IMR-90 (cell line): ENCODE data around the gene ZNF606. TPM values are rescaled to one million over a fixed set of nuclear protein-coding genes. Genes with fewer than 3 reads are reported as not detected.

Source experiments
- ATAC-seq: fragments of 200-7000 bp; cut with Tn5 transposase; 2 replicates; pipeline ENCODE4 v1.9.1; 2020; ENCODE audit warnings: low read depth, mild to moderate bottlenecking, moderate library complexity
- BruUV-seq: library from RNA; stranded (reverse); fragments of 400-500 nt; replicated peaks from 2 replicates; lab custom pipeline; 2021; lab: Mats Ljungman, UMichigan
- CTCF ChIA-PET: fragments of 300-600 bp; formaldehyde crosslinking; extraction: SDS; loops from one replicate; lab custom pipeline; 2021; ENCODE audit warnings: antibody characterized with exemption; lab: Yijun Ruan, JAX
- POLR2A ChIA-PET: fragments of 300-600 bp; sonication (Branson Sonifier 250); formaldehyde crosslinking; loops from one replicate; lab custom pipeline; 2022; ENCODE audit warnings: antibody characterized with exemption; ENCODE audit not compliant: unreplicated experiment; lab: Charles Lee
- DNase-seq: peaks from one replicate; pipeline ENCODE4 v3.0.0; 2013
- H2AFZ ChIP-seq: replicated peaks from 2 replicates; pipeline ENCODE3; 2013; ENCODE audit warnings: low read length, mild to moderate bottlenecking; ENCODE audit not compliant: poor library complexity
- H2AK5ac ChIP-seq: 2 replicates; pipeline ENCODE4 v1.6.1; 2013; ENCODE audit warnings: low read depth, low read length, inconsistent platforms
- H2AK9ac ChIP-seq: replicated peaks from 2 replicates; pipeline ENCODE3; 2013; ENCODE audit warnings: mild to moderate bottlenecking, low read depth, low read length, moderate library complexity; ENCODE audit not compliant: poor library complexity
- H2BK120ac ChIP-seq: 2 replicates; pipeline ENCODE4 v1.6.1; 2013; ENCODE audit warnings: low read depth, low read length, inconsistent platforms
- H2BK15ac ChIP-seq: 3 replicates; pipeline ENCODE4 v1.6.1; 2013; ENCODE audit warnings: low read depth, low read length, inconsistent platforms
- H2BK20ac ChIP-seq: 2 replicates; pipeline ENCODE4 v1.6.1; 2013; ENCODE audit warnings: low read depth, mild to moderate bottlenecking, inconsistent platforms, low read length, moderate library complexity
- H2BK5ac ChIP-seq: 2 replicates; pipeline ENCODE4 v1.6.1; 2013; ENCODE audit warnings: mild to moderate bottlenecking, low read depth, low read length, inconsistent platforms; ENCODE audit not compliant: poor library complexity, severe bottlenecking
- H3K14ac ChIP-seq: replicated peaks from 2 replicates; pipeline ENCODE4 v1.6.1; 2013; ENCODE audit warnings: low read depth, low read length, inconsistent platforms
- H3K18ac ChIP-seq: 2 replicates; pipeline ENCODE4 v1.6.1; 2013; ENCODE audit warnings: low read depth, low read length, control low read depth
- H3K23ac ChIP-seq: 2 replicates; pipeline ENCODE4 v1.6.1; 2013; ENCODE audit warnings: low read depth, low read length, inconsistent platforms
- H3K27ac ChIP-seq: 2 replicates; pipeline ENCODE4 v1.5.1; 2013; ENCODE audit warnings: mild to moderate bottlenecking, control low read depth, low read length; ENCODE audit not compliant: insufficient read depth
- H3K27me3 ChIP-seq: 2 replicates; pipeline ENCODE4 v1.6.1; 2013; ENCODE audit warnings: low read length; ENCODE audit not compliant: control insufficient read depth, insufficient read depth
- H3K36me3 ChIP-seq: 2 replicates; pipeline ENCODE4 v1.6.1; 2013; ENCODE audit warnings: low read length, mixed read lengths; ENCODE audit not compliant: control insufficient read depth, insufficient read depth
- H3K4ac ChIP-seq: 2 replicates; pipeline ENCODE4 v1.6.1; 2013; ENCODE audit warnings: low read depth, low read length, inconsistent platforms
- H3K4me1 ChIP-seq: 2 replicates; pipeline ENCODE4 v1.6.1; 2013; ENCODE audit warnings: low read length, mixed read lengths; ENCODE audit not compliant: control insufficient read depth, insufficient read depth
- H3K4me2 ChIP-seq: 2 replicates; pipeline ENCODE4 v1.6.1; 2013; ENCODE audit warnings: low read depth, mild to moderate bottlenecking, control low read depth, low read length, moderate library complexity
- H3K4me3 ChIP-seq: 2 replicates; pipeline ENCODE4 v1.5.1; 2013; ENCODE audit warnings: low read depth, mild to moderate bottlenecking, control low read depth, low read length, moderate library complexity; ENCODE audit not compliant: insufficient read depth
- H3K56ac ChIP-seq: 2 replicates; pipeline ENCODE4 v1.6.1; 2013; ENCODE audit warnings: low read length, inconsistent platforms; ENCODE audit not compliant: insufficient read depth; ENCODE audit errors: extremely low read depth
- H3K79me1 ChIP-seq, 2 experiments: 2 replicates each; pipeline ENCODE4 v1.6.1; 2013; ENCODE audit warnings: low read length in 2 of 2, inconsistent platforms in 1 of 2, low read depth in 1 of 2
- H3K9ac ChIP-seq: 2 replicates; pipeline ENCODE4 v1.6.1; 2013; ENCODE audit warnings: low read depth, low read length, control low read depth
- H3K9me1 ChIP-seq: 2 replicates; pipeline ENCODE4 v1.6.1; 2013; ENCODE audit warnings: low read length, inconsistent platforms; ENCODE audit not compliant: insufficient read depth
- H3K9me3 ChIP-seq: 2 replicates; pipeline ENCODE4 v1.6.1; 2013; ENCODE audit warnings: low read length; ENCODE audit not compliant: control insufficient read depth, insufficient read depth
- H4K20me1 ChIP-seq: 2 replicates; pipeline ENCODE4 v1.6.1; 2013; ENCODE audit warnings: low read length, inconsistent platforms; ENCODE audit not compliant: insufficient read depth
- H4K5ac ChIP-seq: 2 replicates; pipeline ENCODE4 v1.6.1; 2013; ENCODE audit warnings: mild to moderate bottlenecking, low read depth, low read length, control low read depth
- H4K8ac ChIP-seq, 2 experiments: 2 replicates each; pipeline ENCODE4 v1.6.1; 2013; ENCODE audit warnings: low read depth in 2 of 2, low read length in 2 of 2, control low read depth in 1 of 2, inconsistent platforms in 1 of 2
- H4K91ac ChIP-seq: 2 replicates; pipeline ENCODE4 v1.6.1; 2013; ENCODE audit warnings: low read depth, low read length, inconsistent platforms; ENCODE audit not compliant: insufficient read depth
- FOS ChIP-seq: fragments of 150-350 bp; IDR thresholded peaks from 2 replicates; pipeline ENCODE4 v1.6.1; 2016; ENCODE audit warnings: low read depth, low read length
- MAZ ChIP-seq: IDR thresholded peaks from 2 replicates; pipeline ENCODE4 v1.6.1; 2012; ENCODE audit warnings: low read depth, mild to moderate bottlenecking, low read length, improper control_type of control experiment, moderate library complexity, borderline replicate concordance
- POLR2A ChIP-seq: IDR thresholded peaks from 2 replicates; pipeline ENCODE4 v1.6.1; 2012; ENCODE audit warnings: mild to moderate bottlenecking, low read depth, low read length
- RAD21 ChIP-seq: IDR thresholded peaks from 2 replicates; pipeline ENCODE4 v1.6.1; 2012; ENCODE audit warnings: low read length, improper control_type of control experiment
- RCOR1 ChIP-seq: IDR thresholded peaks from 2 replicates; pipeline ENCODE4 v1.6.1; 2012; ENCODE audit warnings: mild to moderate bottlenecking, low read length, improper control_type of control experiment; ENCODE audit not compliant: insufficient replicate concordance
- RFX5 ChIP-seq: IDR thresholded peaks from 2 replicates; pipeline ENCODE4 v1.8.0; 2012; ENCODE audit warnings: low read depth, mild to moderate bottlenecking, low read length, moderate library complexity
- SMC3 ChIP-seq: fragments of 150-350 bp; IDR thresholded peaks from 2 replicates; pipeline ENCODE4 v1.6.1; 2016; ENCODE audit warnings: low read depth, mild to moderate bottlenecking, antibody characterized with exemption, low read length, moderate library complexity
- WGBS, 2 experiments: methylation state at CpG; one replicate each; pipeline versions ENCODE4 v1.1.5 to v1.1.7; 2013; ENCODE audit warnings: missing lambda C conversion rate in 2 of 2; ENCODE audit not compliant: insufficient read length in 1 of 2; ENCODE audit errors: extremely low coverage in 2 of 2; 5-methylcytosine and 5-hydroxymethylcytosine counted together
- dilution Hi-C: fragments of 300-500 bp; cut with HindIII; formaldehyde crosslinking; loops from one replicate; pipeline ENCODE4 v1.14.3; 2018; ENCODE audit warnings: low sequenced_read_pairs; ENCODE audit not compliant: unreplicated experiment
- in situ Hi-C: fragments of 300-500 bp; cut with MboI; formaldehyde crosslinking; loops from 3 replicates; pipeline ENCODE4 v1.14.3; 2019; ENCODE audit warnings: low sequenced_read_pairs, inconsistent platforms, mixed read lengths
- intact Hi-C: fragments of 100-400 bp; cut with micrococcal nuclease; formaldehyde crosslinking; loops from 2 replicates; pipeline ENCODE4 v1.10.0; 2022
- polyA plus RNA-seq, 3 experiments: library from polyadenylated mRNA; depleted of rRNA; stranded (reverse); fragments of >200 nt; gene quantifications; 2 replicates each; pipeline ENCODE4 v1.2.3, GENCODE V29; 2012; ENCODE audit warnings: low replicate concordance in 1 of 3
- total RNA-seq: library from RNA; depleted of rRNA; stranded (reverse); fragments of >200 nt; gene quantifications from 2 replicates; pipeline ENCODE4 v1.2.3, GENCODE V29; 2012
- TF ChIP-seq, protein P1 (sequence below): conservative IDR thresholded peaks from 2 replicates; pipeline ENCODE4 v1.5.1; 2012; ENCODE audit warnings: mild to moderate bottlenecking, low read depth, low read length, improper control_type of control experiment

ZNF606 gene
- total and polyA plus RNA-seq, 2 of the 4 experiments (the other 2 are of a cell fraction), result 4.3 to 9.0 TPM

DNA sequence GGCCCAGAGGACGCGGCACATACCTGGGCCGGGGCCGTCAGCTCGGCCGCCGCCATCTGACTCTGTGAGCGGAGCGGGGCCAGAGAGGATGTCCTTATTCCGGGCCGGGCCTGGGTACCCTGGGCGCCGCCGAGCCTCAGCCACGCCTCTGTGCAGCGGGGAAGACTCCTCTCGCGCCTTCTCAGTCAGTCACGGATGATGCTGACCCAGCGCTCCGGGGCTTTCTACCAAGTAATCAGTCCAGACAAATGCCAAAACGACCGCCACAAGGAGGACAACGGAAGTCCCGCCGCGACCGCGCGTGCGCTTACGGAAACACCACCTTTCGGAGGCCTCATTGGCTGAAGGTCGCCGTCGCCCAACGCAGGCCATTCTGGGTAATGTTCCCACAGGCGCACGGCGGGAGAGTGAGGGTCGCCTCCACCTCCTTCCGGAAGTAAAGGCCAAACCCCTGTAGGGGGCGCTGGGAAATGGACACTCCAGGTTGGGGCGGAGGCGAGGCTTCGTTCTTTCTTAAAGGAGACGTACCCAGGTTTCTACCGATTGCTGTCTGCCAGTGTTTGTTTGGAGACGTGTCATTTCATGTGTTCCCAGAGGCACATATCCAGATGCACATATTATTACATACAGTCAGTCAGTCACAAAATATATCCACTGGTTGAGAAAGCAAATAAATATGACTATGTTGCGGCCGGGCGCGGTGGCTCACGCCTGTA is 55.0 kb downstream of the ZNF606 start, which contains the start of gene ZNF256:
Gene ZNF256, minus strand, starts transcription at position 288 of the 716 bp plus-strand sequence. Its CDS starts 232 bp downstream, at position 56.
- peak within 1 kb of the TSS; percentile 83 for H3K4me3 ChIP-seq
- intact Hi-C loops (loop anchor here (2.0 kb wide), 1 partner anchor 207 kb away; no protein-coding TSS in a partner anchor), in situ Hi-C loops (no loop called here), dilution Hi-C loops (no loop called here)
- no peak within 1 kb of the TSS for H3K23ac ChIP-seq
- H3K9ac ChIP-seq, result peak within 1 kb of the TSS; percentile 78
- H3K56ac ChIP-seq, result no peak within 1 kb of the TSS; the same call in 1 of the 2 replicates
- no peak within 1 kb of the TSS for H2BK20ac ChIP-seq
- peak; percentile 99 for ATAC-seq
- peak within 1 kb of the TSS; percentile 85 for H3K4me2 ChIP-seq
- H2BK120ac ChIP-seq, result no peak within 1 kb of the TSS
- peak within 1 kb of the TSS; percentile 96 for H2AFZ ChIP-seq
- H3K79me1 ChIP-seq, result peaks cover 20 to 34% of the 10 kb centered on the region in 2 experiments
- H3K27ac ChIP-seq, result peak within 1 kb of the TSS; percentile 18
- 0 out of 2 replicates have a peak, but pooled peaks cover 3% of the 10 kb centered on the region for H3K9me1 ChIP-seq
- CTCF ChIA-PET, result no interaction called here
- H4K91ac ChIP-seq, result no peak within 1 kb of the TSS
- DNase-seq, result peak; percentile 93
- peak within 1 kb of the TSS; percentile 92 for H4K5ac ChIP-seq
- H3K14ac ChIP-seq, result peak within 1 kb of the TSS; percentile 56; the same call in 1 of the 2 replicates
- no peaks in the 10 kb centered on the region for H4K20me1 ChIP-seq
- H3K18ac ChIP-seq, result no peak within 1 kb of the TSS; the same call in 1 of the 2 replicates
- POLR2A ChIA-PET, result no interaction called here
- TF ChIP-seq POLR2A (peak; percentile 37; the same call in 1 of the 2 replicates), FOS (no peak), RCOR1 (no peak), MAZ (peak; percentile 83; the same call in 1 of the 2 replicates), RFX5 (no peak), SMC3 (no peak), RAD21 (peak; percentile 26)
- TF ChIP-seq, protein P1, sequence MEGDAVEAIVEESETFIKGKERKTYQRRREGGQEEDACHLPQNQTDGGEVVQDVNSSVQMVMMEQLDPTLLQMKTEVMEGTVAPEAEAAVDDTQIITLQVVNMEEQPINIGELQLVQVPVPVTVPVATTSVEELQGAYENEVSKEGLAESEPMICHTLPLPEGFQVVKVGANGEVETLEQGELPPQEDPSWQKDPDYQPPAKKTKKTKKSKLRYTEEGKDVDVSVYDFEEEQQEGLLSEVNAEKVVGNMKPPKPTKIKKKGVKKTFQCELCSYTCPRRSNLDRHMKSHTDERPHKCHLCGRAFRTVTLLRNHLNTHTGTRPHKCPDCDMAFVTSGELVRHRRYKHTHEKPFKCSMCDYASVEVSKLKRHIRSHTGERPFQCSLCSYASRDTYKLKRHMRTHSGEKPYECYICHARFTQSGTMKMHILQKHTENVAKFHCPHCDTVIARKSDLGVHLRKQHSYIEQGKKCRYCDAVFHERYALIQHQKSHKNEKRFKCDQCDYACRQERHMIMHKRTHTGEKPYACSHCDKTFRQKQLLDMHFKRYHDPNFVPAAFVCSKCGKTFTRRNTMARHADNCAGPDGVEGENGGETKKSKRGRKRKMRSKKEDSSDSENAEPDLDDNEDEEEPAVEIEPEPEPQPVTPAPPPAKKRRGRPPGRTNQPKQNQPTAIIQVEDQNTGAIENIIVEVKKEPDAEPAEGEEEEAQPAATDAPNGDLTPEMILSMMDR, result peak; percentile 71
- no peaks in the 10 kb centered on the region for H3K27me3 ChIP-seq
- H2AK9ac ChIP-seq, result peak within 1 kb of the TSS; percentile 86
- no peak within 1 kb of the TSS for H2AK5ac ChIP-seq
- peaks cover 37% of the 10 kb centered on the region for H3K9me3 ChIP-seq
- peak within 1 kb of the TSS; percentile 22; the same call in 1 of the 2 replicates for H3K4ac ChIP-seq
- H3K36me3 ChIP-seq, result peaks cover 16% of the 10 kb centered on the region
- peak within 1 kb of the TSS; percentile 69 to 85 for H4K8ac ChIP-seq
- H2BK15ac ChIP-seq, result no peak within 1 kb of the TSS
- peak within 1 kb of the TSS; percentile 52 for H2BK5ac ChIP-seq
- WGBS, 2 experiments, result 1% methylated on average over 18 of the region's 54 CpGs; no CpG with 5 or more reads in 1 of the 2 experiments
- peaks cover 4% of the 10 kb centered on the region; the same call in 1 of the 2 replicates for H3K4me1 ChIP-seq
- BruUV-seq, result no TSS peak
